GM04503 (cell line): ENCODE measurements around the gene WDR3.
"Not testable (repeated sequence)": the region's sequence is repeated elsewhere in the genome, so short reads cannot be mapped to it uniquely, and the experiment has no call there.

Experiments used
- DNase-seq: peaks from one replicate; pipeline ENCODE4 v3.0.0-alpha.2; 2012; ENCODE audit warnings: low read depth

Gene WDR3

DNA sequence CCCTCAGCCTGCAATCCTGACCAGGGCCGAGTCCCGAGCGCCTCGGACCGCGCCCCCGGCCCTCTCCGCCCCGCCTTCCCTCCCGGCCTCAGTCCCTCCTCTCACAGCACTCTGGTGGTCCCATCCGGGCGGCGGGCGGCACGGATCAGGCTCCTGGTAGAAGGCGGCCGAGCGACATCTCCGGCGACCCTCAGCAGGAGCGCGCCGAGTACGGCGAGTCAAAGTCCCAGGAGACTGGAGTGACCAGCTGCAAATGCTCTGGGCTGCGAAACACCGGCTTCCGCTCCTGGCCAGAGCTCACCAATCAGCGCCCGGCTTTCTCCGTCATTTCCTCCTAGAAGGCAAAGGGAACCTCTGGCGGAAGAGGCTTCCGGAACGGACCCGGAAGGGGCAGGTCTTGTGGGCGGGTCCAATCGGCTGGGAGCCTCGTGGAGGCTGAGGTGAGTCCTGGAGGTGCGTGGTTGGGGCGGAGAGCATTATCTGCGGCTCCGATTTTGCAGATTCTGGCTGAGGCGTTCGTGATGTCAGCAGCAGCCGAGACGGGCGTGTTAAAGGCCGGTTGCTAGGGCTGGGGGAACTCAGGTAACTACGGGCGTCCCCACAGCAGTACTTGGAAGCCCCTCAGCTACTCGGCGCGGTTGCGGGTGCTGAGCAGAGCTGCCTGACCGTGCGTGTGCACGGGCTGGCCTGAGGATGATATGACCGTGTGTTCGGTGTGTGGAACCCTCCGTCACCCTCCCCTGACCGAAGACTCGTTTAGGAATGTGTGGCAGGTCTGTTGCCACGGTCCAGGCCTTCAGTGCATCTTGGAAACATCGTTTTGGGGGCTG is at the start of gene WDR3, which contains the start of gene GDAP2:
Gene WDR3 (plus strand): TSS at position 397 of the 830 bp plus-strand sequence. CDS start 3,581 bp downstream, outside the sequence.
Gene GDAP2 (minus strand): TSS at position 279 of the 830 bp plus-strand sequence. CDS start 9,264 bp downstream, outside the sequence.
- DNase-seq, result peak; percentile 86

GRCh38 chr1:117883616-117884015 is 45.9 kb upstream of the WDR3 start:
- DNase-seq, result no peak

GRCh38 chr1:117886101-117886795 is 43.3 kb upstream of the WDR3 start:
- DNase-seq, result no peak

GRCh38 chr1:117890452-117890851 is 39.1 kb upstream of the WDR3 start:
- no peak for DNase-seq

GRCh38 chr1:117892512-117892911 is 37.0 kb upstream of the WDR3 start:
- no peak for DNase-seq

- no peak for DNase-seq
Observed at GRCh38 chr1:117894078-117894477, 35.5 kb upstream of the WDR3 start.

GRCh38 chr1:117895482-117896114 is 33.9 kb upstream of the WDR3 start:
- peak; percentile 37 for DNase-seq

DNA sequence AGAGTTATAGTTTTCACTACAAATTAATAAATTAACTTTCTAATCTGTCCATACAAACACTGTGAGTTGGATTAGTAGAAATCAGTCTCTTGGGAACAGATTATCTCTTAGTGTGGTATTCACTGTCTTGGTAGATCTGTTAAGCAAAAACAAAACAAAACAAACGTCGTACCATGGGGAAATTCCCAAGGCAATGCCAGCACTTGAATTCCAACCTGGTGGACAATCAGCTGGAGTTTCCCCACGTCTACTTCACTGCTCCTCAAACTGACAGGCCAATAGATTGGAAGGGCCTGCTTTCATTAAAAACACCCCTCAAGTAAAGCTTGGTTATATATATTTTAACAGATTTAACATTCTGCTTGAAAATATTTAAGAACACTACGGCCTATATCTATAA is 32.0 kb upstream of the WDR3 start:
- DNase-seq, result no peak

DNA sequence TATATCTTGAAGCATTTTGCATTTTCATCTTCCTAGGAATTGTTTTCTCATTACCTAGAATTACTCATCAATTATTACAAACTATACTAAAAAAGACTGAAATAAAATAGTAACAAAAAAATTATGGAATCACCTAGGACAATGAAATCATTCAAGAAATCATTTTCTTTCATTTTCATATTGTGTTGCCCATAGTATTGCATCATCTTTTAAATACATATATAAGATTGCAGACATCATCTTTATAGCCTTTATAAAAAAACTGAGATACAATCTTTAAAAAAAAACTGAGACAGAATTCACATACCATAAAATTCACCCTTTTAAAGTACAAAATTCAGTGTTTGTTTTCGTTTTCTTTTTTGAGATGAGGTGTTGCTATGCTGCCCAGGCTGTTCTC is 29.7 kb upstream of the WDR3 start:
- no peak for DNase-seq

DNA sequence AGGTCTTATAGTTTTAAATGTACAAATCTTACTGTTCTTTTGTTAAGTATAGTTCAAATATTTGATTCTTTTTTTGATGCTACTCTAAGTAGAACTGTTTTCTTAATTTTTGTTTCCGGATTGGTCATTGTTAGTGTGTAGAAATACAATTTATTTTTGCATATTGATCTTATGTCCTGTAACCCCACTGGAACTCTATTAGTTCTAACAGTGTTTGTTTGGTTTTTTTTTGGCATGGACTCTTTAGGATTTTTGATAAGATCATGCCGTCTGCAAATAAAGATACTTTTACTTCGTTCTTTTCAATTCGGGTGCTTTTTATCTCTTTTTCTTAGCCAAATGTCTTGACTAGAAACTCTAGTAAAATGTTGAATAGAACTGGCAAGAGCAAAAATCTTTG is 26.6 kb upstream of the WDR3 start:
- no peak for DNase-seq

DNA sequence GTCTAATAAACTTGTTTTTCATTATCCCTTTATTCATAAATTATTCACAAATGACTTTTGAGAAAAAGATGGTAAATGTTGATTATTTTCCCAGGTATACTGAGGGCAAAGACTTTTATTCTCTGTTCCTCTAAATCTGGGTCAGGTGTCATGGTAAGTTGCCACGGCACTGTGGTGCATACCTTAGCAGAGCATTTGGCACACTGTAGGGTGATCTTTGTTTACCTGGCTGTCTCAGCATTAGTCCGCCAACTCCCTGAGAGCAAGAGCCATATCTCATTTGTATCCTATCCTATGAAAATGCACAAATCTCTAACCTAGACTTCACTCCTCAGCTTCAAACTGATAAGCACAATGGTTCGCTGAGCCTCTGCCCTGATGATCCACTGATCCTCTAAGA is 25.1 kb upstream of the WDR3 start:
- no peak for DNase-seq

DNA sequence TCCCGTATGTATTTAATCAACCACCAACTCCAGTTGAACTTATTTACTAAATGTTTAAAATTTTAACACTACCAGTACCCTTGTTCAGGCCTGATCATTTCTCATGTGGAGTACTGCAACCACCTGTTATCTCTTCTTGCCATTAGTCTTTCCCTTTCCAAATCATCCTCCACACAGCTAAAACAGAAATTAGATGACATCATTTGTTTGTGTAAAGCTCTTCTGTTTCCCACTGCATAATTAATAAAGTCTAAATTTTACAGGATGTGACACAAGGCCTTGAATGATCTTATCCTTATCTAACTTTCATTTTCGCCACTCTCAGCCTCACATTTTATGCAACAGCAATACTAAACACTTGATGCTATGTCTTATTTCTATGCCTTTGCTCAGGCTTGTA is 24.5 kb upstream of the WDR3 start:
- no peak for DNase-seq

DNA sequence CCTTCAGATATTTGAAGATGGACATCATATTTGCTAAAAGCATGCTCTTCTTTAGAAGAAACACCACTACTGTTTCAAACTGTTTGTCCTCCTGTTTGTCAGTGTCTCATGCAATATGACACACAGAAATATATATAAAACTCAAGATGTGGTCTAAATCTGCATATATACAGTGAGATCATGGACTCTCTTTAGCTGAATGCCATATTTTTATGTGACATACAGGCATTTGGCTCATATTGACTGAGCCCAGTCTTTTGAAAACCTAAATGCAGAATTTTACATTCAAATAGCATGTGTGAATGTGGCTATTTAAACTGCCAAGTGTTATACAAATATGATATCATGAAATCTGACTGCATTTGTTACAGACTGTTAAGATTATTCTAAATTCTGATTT is 18.5 kb upstream of the WDR3 start:
- DNase-seq, result no peak

- no peak for DNase-seq
Observed at GRCh38 chr1:117919376-117919775, 10.2 kb upstream of the WDR3 start.

DNA sequence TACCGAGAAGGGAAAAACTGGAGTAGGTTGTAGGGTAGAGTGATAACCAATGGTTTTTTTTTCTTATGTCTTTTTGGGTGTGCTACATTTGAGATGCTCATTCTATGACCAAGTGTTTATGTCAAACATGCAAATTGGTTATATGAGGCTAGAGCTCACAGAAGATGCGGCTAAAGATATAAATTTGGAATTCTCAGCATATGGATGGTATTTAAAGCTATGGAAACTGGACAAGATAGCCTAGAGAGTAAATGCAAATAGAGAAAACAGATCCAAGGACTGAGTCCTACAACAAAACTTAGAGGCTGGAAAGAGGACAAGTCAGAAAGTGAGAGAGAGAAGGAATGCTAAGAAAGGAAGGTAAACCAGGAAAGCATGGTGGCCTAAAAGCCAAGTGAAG is 7.5 kb upstream of the WDR3 start:
- no peak for DNase-seq

DNA sequence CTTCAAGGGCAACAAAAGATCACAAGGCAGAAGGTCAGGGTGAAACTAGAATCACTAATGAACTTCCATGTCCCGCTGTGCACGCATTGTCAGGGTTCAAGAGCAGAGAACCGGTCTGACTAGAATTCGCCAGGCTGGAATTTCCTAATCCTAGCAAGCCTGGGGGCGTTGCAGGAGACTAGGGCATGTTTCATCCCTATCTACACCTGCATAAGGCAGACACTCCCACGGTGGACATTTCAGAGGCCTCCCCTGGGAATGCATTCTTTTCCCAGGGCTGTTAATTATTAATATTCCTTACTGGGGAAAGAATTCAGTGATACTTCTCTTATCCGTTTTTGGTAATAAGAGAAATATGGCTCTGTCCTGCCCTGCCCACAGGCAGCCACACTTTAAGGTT is 6.8 kb upstream of the WDR3 start:
- not testable (repeated sequence) for DNase-seq

- DNase-seq, result no peak
Observed at GRCh38 chr1:117925981-117926380, 3.6 kb upstream of the WDR3 start.

- no peak for DNase-seq
Observed at GRCh38 chr1:117928881-117929342, 627 bp upstream of the WDR3 start.

- no peak for DNase-seq
Observed at GRCh38 chr1:117930173-117930447, 571 bp downstream of the WDR3 start.

- no peak for DNase-seq
Observed at GRCh38 chr1:117930484-117930883, 945 bp downstream of the WDR3 start.

DNA sequence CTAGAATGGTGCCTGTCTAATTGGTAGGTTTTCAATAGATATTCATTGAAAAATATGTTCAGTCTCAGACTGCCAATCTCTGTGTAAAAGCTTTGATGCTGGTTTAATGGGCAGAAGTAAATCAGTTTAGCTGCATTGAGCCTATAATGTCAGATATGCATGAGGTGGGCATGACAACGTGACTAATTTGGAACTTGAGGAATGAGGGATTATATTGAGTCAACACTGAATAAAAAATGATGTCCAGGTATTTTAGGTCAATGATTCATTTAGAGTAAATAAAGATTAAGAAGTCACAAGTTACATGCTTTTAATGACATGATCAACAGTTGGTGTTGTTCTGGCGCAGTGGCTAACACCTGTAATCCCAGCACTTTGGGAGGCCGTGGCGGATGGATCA is 3.0 kb downstream of the WDR3 start:
- no peak for DNase-seq

DNA sequence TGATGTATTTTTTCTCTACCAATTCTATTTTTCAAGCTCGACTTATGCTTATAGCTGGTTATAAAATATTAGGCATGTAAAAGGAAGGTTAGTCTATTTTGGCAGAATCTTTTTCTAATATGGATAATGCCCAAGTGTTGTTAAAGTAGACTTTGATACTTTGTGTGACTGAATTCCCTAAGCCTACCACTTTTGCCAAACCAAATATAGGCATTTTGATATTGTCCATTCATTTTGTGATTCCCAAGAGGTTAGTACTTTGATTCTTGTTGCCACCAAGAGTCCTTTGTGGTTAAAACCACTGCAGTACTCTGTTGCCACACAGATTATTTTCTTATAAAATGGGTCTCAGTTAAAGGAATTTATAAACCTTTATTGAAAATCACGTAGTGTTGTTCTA is 4.2 kb downstream of the WDR3 start:
- DNase-seq, result no peak

DNA sequence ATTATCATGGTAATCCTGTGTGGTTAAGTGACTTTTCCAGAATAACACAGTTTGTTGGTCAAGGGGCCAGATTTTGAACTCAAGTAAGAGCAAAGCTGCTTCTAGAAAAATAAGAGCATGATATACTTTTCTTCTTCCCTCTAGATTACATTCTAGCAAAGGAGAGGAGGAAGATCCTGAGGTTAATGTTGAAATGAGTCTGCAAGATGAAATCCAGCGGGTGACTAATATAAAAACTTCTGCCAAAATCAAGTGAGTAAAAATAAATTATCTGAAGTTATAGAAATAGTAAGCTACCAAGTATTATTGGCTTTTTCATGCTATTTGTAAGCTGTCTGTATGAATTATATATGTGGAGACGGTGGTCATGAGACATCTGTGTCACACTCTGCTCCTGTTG is 12.8 kb downstream of the WDR3 start:
- no peak for DNase-seq
